HCT116 (cell line): ENCODE data around the gene RTTN.

Experiments
- CTCF ChIP-seq, 3 experiments: fragments of 200-600 bp in 1 of 3; sonication (generic) in 1 of 3; IDR thresholded peaks in 2 of 3; conservative IDR thresholded peaks in 1 of 3; 2 replicates each; pipeline ENCODE4 v1.5.1; 2012 to 2017; ENCODE audit warnings: low read depth in 2 of 3, low read length in 2 of 3, antibody characterized with exemption in 1 of 3, borderline replicate concordance in 1 of 3, control low read depth in 1 of 3, mild to moderate bottlenecking in 1 of 3, mixed read lengths in 1 of 3, mixed run types in 1 of 3, moderate library complexity in 1 of 3; ENCODE audit not compliant: insufficient read depth in 1 of 3
- EGR1 ChIP-seq: IDR thresholded peaks from 2 replicates; pipeline ENCODE4 v1.6.1; 2012; ENCODE audit warnings: low read depth
- ELF1 ChIP-seq: IDR thresholded peaks from 2 replicates; pipeline ENCODE4 v1.6.1; 2012; ENCODE audit warnings: low read depth, borderline replicate concordance
- EZH2 ChIP-seq: fragments of 200-600 bp; sonication (generic); IDR thresholded peaks from 2 replicates; pipeline ENCODE4 v1.6.1; 2017; ENCODE audit warnings: antibody characterized with exemption, mixed run types
- MAX ChIP-seq: IDR thresholded peaks from 2 replicates; pipeline ENCODE4 v1.6.1; 2012
- POLR2A ChIP-seq: IDR thresholded peaks from 2 replicates; pipeline ENCODE4 v1.7.0; 2011; ENCODE audit warnings: borderline replicate concordance; ENCODE audit not compliant: insufficient read depth, insufficient read length; ENCODE audit errors: extremely low read depth
- RAD21 ChIP-seq: IDR thresholded peaks from 2 replicates; pipeline ENCODE4 v1.6.1; 2012; ENCODE audit warnings: low read depth, mild to moderate bottlenecking

DNA sequence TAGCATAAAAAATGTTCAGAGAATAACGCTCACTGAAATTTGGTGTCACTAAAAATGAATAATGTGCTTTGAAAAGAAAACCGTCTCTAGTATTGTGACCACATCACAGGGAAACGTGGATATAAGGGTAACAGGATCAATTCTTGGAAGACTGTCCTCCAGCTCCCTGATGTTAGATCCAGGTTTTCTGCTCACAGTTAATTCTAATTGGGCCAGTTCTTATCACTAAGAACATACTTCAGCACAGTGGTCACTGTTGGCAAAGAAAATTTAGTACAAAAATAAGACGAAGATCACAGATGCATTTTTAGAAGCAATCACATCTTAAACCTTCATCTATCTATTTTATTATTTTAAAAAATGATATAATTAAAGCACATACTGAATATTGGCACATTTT, 200.8 kb downstream of the RTTN start:
- no peak for TF ChIP-seq CTCF (IDR thresholded peaks at IDR 0.05 in 2 of 3, conservative IDR thresholded peaks at IDR 0.05 in 1 of 3; ENCODE audit: borderline replicate concordance in 1 of 3, insufficient read depth in 1 of 3, low read depth in 2 of 3, low read length in 2 of 3)
- TF ChIP-seq EZH2, result no peak
- no peak for TF ChIP-seq RAD21
- no peak for TF ChIP-seq MAX
- no peak for TF ChIP-seq POLR2A
- TF ChIP-seq ELF1, result no peak
- no peak for TF ChIP-seq EGR1
